Skeletal muscle cell (primary cell): ENCODE measurements around the gene MRTO4.
"Not testable (repeated sequence)": the region's sequence is repeated elsewhere in the genome, so short reads cannot be mapped to it uniquely, and the experiment has no call there.

Source experiments
- DNase-seq: peaks from one replicate; pipeline ENCODE4 v3.0.0-alpha.2; 2010; ENCODE audit warnings: low read depth
- H3K4me3 ChIP-seq: 2 replicates; pipeline ENCODE4 v1.5.1; 2011; ENCODE audit warnings: low read depth, mild to moderate bottlenecking, control low read depth, low read length, moderate library complexity

The MRTO4 gene

DNA sequence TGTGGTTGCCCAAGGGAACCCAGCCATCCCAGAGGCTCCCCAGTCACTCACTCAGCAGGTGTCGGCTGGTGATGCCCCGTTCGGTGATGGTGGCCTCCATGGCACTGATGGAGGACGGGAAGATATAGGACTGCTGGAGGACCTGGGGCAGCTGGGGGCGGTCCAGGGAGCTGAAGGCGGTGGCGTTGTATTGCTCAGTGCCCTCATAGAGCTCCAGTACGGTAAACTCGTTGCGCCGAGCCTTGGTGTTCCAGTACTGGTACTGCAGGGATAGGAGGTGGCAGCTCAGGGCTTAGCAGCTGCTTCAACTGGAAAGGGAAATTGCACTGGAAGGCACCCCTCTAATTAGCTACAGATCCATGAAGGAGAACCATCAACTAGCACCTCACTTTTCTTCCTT, 29.0 kb upstream of the MRTO4 start:
- no peak for DNase-seq
- no peak overlapping the region for H3K4me3 ChIP-seq

DNA sequence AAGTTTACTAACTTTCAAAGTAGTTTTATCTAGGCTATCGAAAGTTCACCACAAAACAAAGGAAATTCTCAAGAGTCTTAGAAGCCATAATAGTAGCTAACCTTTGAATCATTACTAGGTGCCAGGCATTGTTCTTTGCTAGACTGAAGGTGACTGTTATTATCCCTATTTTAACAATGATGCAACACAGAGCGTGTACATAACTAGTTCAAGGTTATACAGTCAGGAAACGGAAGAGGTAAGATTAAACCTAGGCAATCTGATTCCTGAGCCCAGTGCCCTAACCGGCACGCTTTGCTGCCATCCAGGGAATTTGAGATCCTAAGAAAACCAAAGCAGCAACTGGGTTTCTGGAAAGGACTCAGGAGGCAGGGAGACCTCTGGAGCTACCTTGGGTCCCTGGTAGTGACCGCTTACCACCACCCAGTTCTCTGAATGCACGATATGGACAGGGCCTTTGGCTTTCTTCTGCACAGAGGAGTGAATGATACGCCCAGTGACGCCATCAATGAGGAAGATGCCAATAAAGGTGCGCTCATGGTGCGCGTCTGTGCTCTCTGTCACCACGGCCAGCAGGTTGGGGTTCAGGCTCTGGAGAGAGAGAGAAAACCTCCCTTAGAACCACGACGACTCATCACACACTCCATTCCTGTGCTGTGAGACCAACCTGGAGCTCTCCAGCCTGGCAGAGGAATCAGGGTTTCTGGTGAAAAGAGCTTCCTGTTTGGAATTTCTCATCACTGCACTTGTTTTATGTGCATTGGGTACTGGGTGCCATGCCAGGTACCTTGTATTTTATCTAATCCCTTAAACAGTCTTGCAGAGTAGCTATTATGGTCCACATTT, 28.4 kb upstream of the MRTO4 start:
- DNase-seq: no peak
- no peak overlapping the region for H3K4me3 ChIP-seq

DNA sequence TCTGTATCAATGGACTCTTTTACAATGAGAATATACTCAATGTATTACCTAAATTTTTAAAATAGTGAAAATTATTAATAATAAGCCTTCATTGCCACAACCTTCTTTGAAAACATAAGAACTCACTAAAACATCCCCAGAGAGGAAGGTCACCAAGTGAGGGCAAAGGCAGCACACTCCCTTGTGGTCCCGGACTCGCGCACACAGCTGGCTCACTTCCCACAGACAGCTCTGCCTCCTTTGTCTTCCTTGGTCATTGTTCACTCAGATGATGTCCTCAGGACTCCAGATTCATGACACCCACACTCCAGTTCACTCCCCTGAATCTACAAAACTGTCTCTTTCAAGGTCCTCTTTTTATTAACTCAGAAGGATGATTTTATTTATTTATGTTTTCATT, 22.4 kb upstream of the MRTO4 start:
- no peak overlapping the region for H3K4me3 ChIP-seq
- no peak for DNase-seq

DNA sequence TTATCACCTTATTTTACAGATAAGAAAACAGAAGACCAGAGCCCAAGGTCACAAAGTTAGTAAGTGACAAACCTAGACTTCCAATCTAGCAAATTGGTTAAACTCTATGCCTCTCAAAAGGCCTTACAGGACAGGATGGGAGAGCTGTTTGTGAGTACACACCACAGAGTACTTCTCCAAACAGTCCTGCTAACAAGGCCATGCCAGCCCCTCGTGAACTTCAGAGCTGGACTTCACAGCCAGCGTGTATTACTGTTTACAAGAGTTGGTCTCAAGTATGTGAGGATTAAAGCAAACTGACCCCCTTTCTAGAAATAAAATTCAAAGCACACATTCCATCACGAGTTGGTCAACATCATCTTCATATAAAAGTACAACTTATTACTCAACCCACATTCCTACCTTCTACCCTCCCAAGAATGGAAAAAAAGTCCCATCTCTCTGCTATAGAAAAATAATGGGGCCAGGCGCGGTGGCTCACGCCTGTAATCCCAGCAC, 21.7 kb upstream of the MRTO4 start:
- DNase-seq: no peak
- no peak overlapping the region for H3K4me3 ChIP-seq

DNA sequence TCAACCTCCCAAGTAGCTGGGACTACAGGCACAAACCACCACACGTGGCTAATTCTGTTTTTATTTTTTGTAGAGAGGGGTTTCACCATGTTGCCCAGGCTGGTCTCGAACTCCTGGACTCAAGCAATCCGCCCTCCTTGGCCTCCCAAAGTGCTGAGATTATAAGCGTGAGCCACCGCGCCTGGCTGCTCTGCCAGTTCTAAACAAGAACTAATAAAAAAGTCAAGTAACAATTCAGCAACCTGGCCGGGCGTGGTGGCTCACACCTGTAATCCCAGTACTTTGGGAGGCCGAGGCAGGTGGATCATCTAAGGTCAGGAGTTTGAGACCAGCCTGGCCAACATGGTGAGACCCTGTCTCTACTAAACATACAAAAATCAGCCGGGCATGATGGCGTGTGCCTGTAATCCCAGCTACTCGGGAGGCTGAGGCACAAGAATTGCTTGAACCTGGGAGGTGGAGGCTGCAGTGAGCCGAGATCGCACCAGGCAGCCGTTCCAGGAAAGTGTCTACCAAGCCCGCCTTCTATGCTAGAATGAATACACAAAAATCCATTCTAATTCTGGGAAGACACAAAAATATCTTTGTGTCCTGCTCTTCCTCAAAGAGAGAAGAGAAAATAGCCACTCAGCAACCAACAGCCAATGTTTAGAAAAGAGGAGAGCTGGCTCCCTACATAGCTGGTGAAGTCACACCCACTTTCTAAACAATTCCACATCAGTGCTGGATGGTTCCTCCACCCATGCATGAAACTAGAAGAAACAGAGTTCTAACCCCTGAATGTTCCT, 19.7 kb upstream of the MRTO4 start:
- H3K4me3 ChIP-seq: not testable (repeated sequence)

DNA sequence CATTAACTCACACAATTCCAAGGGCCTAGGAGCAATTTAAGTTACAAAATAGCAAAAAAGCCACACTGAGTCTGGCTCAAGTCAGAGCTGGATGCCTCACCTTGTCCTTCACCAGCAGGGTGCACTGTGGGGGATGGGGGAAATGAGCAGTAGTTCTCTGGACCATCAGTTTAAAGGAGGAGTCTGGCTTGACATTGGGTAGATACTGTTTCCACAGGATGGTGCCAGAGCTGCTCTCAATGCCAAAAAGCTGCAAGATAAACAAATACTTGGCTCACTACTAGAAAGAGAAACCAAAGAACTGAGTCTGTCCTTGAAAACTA, 19.1 kb upstream of the MRTO4 start:
- DNase-seq: no peak
- no peak overlapping the region for H3K4me3 ChIP-seq

More for the DNA sequence above, 19.7 kb upstream of the MRTO4 start:
- not testable (repeated sequence) for DNase-seq

DNA sequence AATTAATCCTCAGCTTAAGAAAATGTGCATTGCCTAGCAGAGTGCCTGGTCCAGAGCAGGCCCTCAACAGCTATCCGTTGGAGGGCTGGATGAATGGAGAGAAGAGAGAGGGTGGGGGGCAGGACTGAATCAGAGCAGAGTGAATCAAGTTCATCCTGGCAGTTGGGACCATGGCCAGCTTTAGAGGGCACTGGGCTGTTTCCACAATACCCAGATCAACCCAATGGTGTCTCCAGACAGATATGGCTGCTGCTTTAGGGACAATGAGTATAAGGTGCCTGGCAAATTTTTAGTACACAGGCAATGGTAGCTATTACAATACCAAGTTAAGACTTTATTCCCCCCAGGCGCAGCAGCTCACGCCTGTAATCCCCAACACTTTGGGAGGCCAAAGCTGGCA, 17.4 kb upstream of the MRTO4 start:
- no peak overlapping the region for H3K4me3 ChIP-seq
- DNase-seq: no peak

DNA sequence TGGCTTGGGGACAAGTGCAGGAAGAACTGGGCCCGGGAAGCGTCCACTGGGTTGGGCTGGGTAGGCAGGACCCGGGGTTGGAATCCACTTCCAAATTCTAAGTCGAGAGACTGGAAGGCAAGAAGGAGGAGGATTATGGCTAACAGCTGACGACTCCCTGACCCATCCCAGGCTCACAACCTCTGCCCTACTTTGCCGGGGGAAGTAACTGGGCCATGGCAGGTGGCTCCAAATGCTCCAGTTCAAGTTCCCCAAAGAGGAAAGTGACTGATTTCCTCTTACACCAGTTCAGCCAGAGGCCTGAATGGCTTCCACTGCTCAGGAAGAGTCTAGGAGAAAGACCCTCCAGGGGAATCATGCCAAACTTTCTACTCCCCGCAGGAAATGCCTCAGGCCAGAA, 11.7 kb upstream of the MRTO4 start:
- DNase-seq: no peak
- no peak overlapping the region for H3K4me3 ChIP-seq

DNA sequence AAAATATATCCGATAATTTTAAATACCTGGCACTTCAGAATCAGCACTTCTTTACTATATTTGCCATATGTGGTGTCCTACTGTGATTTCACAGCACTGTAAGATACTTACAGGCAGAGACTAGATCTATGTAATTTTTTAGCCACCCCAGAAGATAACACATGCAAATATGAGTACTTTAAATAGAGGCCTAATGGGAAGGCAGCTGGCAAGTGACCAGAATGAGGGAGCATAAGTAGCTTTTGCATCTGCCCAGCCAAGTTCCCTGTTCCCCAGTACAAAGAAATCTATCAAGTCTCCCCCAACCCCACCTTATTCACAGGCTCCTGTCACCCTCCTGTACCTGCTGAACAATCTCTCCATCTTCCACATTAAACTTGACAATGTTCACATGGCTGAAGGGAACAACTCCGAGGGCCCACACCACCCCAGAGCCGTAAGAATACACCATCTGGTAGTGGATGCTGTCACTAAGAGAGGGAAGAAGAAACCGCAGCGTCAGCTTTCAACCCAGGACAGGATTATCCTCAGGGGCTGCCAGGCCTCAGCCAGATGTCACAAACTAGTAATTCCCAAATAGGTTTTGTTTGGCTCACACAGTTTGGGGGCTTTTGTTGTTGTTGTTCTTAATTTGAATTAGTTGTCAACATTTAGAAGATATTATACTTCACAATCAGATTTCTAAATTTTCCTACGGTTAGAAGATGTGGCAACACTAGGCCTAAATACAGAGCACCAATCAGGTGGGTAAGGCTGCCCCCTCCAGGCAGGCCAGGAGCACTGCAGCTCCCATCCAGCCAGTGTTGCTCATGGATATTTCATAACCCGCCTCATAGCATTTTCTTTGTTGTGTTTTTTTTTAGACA, 10.7 kb upstream of the MRTO4 start:
- DNase-seq: no peak
- no peak overlapping the region for H3K4me3 ChIP-seq

DNA sequence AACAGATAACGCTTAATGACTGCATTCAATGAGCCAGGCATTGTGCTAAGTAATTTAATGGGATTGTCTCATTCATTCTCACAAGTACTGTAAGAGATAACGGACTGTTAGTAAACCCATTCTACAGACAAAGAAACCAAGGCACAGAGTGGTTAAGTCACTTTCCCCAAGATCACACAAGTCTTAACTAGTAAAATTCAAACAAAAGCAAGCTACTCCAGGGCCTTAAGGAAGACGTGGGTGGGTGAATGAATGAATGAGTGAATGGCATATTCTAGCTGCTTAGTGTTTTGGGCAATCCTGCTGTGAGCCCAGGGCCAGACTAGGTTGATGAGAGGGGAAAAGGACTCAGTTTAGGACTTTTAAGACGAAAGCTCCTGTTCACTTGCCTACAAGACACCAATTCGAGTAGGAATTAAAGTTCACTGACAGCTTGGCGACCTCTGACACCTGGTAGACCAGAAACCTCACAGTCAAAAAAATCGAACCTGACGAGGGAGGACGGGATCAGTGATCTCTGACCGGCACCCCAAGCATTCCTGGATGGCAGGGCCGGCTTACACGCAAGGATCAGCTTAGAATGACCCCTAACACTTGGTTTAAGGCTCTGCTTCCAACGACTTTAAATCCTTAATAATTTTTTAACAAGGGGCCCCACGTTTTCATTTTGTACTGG, 838 bp upstream of the MRTO4 start:
- no peak for DNase-seq
- peak overlapping the region; percentile 99 for H3K4me3 ChIP-seq

DNA sequence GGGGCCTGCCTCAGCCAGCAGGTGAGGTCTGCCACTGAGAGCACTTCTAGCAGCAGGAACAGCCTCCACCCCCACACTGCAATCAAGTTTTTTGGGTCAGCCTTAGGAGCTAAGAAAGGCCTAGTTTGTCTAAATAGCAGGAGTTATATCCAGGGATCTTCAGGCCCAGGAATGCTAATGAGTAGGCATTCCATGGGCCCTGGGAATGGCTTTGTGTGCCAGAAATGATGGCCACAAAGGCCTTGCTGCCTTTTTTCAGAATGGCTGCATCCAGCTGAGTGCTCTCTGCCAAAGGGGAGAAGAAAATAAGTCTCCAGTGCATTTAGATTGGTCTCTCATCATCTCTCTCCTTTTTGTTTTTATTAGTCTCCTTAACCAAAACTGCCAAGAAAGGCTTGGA, 2.8 kb downstream of the MRTO4 start:
- DNase-seq: no peak
- no peak overlapping the region for H3K4me3 ChIP-seq

DNA sequence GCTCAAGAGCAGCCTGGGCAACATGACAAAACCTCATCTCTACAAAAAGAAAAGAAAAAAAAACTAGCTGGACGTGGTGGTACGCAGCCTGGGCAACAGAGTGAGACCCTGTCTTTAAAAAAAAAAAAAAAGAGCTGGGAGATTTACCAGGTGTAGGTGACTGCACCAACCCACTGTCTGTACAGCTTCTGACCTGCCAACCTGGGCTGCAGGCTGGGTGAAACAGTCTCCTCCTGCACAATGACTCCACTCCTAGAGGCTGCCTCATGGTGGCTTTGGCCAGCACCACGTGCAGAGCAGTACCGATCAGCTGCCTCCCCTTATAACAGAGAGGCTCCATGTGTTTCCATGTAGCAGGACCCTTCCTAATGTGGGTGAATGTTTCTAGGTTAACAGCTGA, 3.7 kb downstream of the MRTO4 start:
- H3K4me3 ChIP-seq: no peak overlapping the region
- DNase-seq: no peak

DNA sequence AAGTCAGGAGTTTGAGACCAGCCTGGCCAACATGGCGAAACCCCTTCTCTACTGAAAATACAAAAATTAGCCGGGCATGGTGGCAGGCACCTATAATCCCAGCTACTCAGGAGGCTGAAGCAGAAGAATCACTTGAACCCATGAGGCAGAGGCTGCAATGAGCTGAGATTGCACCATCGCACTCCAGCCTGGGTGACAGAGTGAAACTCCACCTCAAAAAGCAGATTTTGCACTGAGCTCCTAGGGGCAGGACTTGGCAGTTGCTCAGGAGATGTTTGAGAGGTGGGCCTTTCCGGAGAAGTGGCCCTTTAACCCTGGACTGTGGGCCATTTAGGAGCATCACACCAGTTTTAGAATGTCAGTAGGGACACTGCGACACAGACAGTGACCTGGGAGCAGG, 4.7 kb downstream of the MRTO4 start:
- not testable (repeated sequence) for H3K4me3 ChIP-seq, DNase-seq

DNA sequence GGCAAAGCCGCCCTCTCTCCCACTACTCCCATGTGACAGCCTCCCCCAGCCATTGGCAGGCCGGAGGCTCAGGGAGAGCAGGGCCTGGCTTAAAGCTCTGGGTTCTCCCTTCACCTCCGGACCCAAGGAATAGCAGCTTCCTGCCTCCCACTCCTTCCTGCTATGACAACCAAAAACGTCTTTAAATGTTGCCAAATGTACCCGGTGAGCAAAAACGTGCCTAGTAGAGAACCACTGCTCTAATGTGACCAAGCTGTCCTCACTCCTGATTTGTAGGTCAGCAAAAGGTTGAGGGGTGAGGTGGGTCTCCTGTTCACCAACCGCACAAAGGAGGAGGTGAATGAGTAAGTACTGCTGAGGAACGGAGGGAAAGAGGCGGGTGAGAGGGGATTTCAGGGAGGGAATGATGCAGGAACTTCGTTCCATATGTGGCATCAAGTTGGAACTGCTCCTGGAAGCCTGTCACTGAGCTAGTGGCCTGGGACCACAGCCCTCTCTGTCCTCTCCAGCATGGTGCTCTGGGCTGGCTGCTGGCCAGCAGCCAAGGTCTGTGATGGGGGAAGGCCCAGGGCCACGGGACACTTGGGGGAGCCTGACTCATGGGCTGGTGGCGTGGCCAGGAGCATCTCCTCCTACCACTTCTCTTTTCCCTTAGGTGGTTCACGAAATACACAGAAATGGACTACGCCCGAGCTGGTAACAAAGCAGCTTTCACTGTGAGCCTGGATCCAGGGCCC, 5.7 kb downstream of the MRTO4 start:
- no peak for DNase-seq
- H3K4me3 ChIP-seq: no peak overlapping the region

DNA sequence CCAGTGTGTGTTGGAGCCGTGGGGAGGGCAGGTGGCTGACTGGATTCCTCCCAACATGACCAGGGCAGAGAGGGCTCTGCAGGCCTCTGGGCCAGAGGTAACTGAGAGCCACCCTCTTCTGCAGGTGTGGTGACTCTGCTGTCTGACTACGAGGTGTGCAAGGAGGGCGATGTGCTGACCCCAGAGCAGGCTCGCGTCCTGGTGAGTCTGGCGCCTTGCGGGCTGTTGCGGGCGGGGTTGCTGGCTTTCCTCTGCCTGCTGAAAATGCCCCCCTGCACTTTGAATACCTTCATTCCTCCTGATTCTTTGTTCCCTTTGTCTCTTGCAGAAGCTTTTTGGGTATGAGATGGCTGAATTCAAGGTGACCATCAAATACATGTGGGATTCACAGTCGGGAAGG, 6.7 kb downstream of the MRTO4 start:
- H3K4me3 ChIP-seq: no peak overlapping the region
- DNase-seq: no peak

DNA sequence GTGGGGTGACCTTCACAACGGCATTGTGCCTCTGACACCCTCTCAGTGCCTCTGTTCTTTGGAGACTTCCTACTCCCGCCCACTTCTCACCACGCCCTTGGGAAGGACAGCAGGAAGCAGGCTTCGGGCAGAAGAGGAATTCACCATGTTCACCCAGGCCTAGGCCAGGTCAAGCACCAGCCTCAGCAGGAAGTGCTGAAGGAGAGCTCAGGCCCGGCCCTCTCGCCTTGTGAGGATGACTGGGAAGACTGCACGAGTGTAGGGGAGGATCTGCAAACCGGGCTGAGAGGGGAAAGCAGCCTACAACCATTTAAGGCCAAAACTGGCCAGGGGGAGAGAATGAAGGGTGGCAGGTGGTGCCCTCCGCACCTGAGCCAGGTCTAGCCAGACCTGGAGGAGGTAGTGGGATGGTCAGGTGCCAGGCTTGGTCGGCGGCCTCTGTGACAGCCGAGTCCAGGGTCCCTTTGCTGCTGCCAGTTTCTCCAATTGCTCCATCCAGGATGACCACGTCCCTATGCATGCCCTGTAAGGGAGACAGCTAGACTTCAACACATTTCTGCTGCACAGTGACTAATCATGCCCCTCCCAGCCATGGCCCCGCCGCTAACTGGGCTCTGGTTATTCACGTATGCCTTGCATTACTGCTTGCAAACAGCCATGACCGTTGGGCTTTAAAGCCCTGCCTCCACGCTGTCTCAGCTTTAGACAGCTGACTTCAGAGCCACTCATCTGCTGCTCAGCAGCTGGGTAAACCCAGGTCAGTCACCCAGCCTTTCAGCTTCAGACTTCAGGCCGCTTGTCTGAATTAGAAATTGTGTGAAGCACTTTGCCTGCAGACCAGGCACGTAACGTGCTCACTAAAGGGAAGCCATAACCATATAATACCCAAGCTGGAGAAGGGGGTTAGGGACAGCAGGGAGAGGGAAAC, 8.9 kb downstream of the MRTO4 start:
- H3K4me3 ChIP-seq: no peak overlapping the region
- DNase-seq: peak; percentile 74

DNA sequence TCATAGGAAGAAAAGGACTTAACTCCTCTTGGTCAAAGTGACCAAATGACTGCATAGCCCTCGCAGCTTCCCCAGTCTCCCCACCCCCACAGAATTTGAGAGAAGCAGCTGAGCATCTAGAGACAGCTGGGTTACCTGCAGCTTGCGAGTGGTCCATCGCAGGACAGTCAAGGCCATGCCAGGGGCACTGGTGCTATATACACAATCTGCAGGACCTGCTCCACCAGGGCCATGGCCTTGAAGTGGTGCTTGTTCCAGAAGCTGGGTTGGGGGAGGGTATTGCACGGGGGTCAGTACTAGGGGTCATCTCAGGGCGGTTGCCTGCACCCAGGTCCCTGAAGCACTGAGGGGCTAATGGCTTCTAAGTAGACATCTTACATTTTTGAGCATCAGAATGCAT, 10.4 kb downstream of the MRTO4 start:
- no peak overlapping the region for H3K4me3 ChIP-seq
- no peak for DNase-seq

DNA sequence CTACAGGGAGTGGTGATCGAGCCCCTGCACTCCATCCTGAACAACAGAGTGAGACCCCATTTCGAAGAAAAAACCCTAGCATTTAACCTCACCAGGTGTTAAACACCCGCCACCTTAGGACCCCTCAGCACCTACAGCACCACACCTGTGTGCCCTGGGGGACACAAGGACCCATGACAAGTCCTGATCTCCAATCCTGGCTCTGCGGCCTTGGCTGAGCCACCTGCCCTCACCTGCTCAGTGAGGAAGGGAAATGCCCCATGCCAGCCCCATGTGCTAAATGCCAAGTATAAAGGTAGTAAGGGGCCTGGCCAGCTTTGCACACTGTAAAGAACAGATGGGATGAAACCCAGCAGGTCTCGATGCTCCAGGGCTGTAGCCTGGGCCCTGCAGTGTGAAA, 11.1 kb downstream of the MRTO4 start:
- no peak overlapping the region for H3K4me3 ChIP-seq
- DNase-seq: no peak
